GM18907 (cell line): Measurements from ENCODE around the gene ZC3H10.
"Not testable (repeated sequence)": the region's sequence is repeated elsewhere in the genome, so short reads cannot be mapped to it uniquely, and the experiment has no call there.

ENCODE experiments used
- ATAC-seq: cut with Tn5 transposase; IDR thresholded peaks from one replicate; pipeline ENCODE4 v1.9.1; 2021; ENCODE audit warnings: mild to moderate bottlenecking, moderate library complexity; ENCODE audit not compliant: unreplicated experiment

ZC3H10 gene

GRCh38 chr12:56101045-56101444 is 17.0 kb upstream of the ZC3H10 start:
- ATAC-seq = no peak

DNA sequence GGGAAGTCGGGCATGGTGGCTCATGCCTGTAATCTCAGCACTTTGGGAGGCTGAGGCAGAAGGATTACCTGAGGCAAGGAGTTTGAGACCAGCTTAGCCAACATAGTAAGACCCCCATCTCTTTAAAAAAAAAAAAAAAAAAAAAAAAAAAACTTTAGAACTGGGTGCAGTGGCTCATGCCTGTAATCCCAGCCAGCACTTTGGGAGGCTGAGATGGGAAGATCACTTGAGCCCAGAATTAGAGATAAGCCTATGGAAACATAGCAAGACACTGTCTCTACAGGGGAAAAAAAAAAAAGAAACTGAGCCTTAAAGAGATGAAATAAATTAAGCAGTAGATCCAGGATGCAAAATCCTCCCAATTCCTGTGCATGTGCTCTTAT is 15.4 kb upstream of the ZC3H10 start:
- no peak for ATAC-seq

DNA sequence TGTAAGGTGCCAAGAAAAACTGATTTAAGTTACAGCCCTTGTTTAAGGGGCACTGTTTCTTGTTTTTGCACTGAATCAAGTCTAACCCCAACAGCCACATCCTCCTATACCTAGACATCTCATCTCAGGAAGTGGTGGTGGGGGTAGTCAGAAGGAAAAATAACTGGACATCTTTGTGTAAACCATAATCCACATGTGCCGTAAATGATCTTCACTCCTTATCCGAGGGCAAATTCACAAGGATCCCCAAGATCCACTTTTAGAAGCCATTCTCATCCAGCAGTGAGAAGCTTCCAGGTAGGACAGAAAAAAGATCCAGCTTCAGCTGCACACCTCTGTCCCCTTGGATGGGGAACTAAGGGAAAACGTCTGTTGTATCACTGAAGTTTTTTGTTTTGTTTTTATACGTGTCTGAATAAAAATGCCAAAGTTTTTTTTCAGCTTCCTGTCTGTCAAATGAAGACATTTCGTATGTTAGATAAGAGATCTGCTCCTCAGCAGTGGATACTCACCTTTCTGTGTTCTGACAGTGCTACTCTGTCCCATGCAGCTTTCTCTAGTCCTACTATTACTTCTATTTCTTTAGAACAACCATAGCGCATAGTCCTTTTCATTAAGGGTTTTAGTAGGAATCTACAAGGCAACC is 14.9 kb upstream of the ZC3H10 start:
- no peak for ATAC-seq

- no peak for ATAC-seq
Observed at GRCh38 chr12:56103823-56104108, 14.3 kb upstream of the ZC3H10 start.

GRCh38 chr12:56104109-56104814 is 13.8 kb upstream of the ZC3H10 start, which contains the start of gene PA2G4:
PA2G4 (plus strand) TSS chr12:56104559; CDS start chr12:56104738, 179 bp downstream.
- ATAC-seq = peak; percentile 94

DNA sequence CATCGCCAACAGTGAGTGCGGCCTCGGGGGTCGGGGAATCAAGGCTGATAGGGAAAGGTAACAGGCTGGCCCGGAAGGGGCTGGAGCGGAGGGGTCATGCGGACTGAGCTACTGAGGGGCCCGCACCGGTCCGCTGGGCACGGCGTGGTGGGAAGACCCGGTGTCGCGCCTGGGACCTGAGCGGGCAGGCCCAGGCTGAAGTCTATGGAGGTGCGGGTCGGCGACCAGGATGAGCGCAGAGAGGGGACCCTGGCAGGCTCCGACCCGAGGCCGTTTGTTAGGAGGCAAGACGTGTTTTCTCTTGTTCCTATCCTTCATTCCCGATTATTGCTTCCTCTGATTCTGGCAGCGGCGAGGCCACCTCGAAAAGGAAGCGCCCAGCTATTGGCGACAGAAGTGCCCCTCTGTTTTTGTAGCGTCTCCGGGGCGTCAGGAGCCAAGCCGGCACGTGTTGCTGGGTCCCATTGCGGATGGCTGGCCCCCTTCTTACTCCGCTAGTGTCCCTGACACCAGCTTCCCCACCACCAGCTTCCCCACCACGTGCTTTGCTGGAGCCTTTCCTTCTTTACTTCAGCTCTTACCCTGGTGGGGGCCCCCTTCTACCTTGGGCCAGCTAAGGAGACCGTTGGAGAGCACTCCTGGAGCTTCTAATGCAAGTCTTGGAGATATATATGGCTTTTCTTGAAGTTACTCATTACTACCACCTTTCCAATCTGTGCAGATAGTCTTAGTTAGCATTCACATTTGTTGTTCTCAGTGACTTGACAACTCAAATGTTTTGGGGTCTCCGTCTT is 13.1 kb upstream of the ZC3H10 start:
- peak; percentile 27 for ATAC-seq

GRCh38 chr12:56105609-56105902 is 12.5 kb upstream of the ZC3H10 start:
- no peak for ATAC-seq

DNA sequence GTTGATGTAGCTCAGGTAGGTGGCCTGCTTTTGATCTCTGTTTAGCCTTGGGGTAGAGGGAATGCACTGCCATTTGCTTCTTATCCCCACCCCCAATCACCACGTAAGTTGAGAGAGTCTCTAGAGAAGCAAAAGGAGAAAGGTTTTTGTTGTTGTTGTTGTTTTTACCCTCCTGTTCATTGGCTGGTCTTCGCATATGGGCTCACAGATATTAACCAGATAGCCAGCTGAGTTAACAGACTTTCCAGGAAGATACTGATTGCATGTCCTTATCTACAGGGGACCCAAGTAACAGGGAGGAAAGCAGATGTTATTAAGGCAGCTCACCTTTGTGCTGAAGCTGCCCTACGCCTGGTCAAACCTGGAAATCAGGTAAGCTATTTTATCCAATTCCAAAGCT is 10.8 kb upstream of the ZC3H10 start:
- ATAC-seq = no peak

- no peak for ATAC-seq
Observed at GRCh38 chr12:56110571-56110970, 7.5 kb upstream of the ZC3H10 start.

DNA sequence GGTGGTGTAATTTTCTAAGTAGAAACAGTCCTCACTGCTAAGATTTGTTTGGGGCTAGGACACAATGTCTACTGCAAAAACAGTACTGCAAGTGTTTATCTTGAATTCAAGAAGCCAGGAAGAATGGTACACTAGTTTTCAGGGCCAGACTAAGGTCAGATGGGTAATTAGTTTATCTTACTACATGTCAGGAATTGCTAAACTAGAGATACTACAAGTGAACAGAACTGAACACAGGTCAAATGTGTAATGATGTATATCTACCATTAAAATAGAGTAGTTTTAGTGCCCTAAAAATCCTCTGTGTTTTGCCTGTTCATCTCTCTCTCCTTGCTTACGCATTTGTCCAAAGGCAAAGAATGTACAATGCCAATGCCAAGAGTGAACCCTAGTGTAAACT is 4.0 kb upstream of the ZC3H10 start:
- no peak for ATAC-seq

DNA sequence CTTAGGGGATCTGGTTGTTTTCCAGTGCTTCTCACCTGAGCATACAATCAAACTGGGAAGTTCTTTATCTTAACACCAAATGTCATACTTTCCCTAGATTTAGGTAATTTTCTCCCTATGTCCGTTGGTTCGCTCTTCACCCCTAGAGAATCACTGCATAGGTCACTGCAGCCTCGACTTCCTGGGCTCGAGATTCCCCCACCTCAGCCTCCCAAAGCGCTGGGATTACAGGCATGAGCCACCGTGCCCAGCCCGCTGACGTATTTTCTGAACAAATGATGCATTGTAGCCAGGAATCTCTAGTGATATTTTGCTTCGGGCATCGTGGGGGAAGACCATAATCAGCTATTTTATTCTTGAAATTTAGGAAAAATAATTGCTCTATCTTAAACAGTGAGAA is 2.7 kb upstream of the ZC3H10 start:
- no peak for ATAC-seq

DNA sequence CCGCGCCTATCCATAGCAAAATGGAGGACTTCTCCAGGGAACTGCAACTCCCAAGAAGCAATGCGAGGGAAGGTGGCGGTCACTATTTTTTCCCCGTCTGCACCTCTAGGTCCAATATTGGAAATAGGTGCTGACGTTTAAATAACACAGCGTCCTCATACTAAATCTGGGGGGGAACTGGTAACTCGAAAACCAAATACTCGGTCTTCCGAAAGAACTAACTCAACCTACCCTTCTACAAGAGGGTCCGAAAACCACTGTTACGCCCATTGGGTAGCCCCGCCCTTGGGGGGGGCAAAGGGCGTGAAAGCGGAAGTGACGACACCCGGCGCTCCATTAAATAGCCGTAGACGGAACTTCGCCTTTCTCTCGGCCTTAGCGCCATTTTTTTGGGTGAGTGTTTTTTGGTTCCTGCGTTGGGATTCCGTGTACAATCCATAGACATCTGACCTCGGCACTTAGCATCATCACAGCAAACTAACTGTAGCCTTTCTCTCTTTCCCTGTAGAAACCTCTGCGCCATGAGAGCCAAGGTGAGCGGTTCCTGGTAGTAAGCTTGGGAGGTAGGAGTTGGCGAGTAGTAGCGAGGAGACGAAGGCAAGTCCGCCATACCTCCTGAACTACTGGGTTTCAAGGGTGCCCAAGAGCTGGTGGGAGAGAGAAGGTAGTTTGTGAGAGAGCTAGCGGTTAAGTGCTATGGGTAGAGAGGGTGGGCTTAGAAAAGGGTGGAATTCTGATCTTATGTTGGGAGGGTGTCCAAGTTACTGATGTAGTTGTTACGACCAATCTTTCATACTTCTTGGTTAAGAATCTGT is 1.6 kb upstream of the ZC3H10 start, which contains the start of gene RPL41:
TSS of gene RPL41 (plus strand) at position 367 of the 815 bp plus-strand sequence.
- peak; percentile 56 for ATAC-seq

- not testable (repeated sequence) for ATAC-seq
Observed at GRCh38 chr12:56117082-56117706, 872 bp upstream of the ZC3H10 start.

GRCh38 chr12:56118688-56119357 is 757 bp downstream of the ZC3H10 start:
- ATAC-seq = peak; percentile 1

- ATAC-seq = no peak
Observed at GRCh38 chr12:56119361-56119796, 1.3 kb downstream of the ZC3H10 start.

GRCh38 chr12:56120158-56120846 is 2.2 kb downstream of the ZC3H10 start:
- ATAC-seq = no peak

GRCh38 chr12:56121204-56121870 is 3.3 kb downstream of the ZC3H10 start:
- no peak for ATAC-seq

GRCh38 chr12:56122637-56123036 is 4.6 kb downstream of the ZC3H10 start:
- no peak for ATAC-seq

GRCh38 chr12:56124133-56124532 is 6.1 kb downstream of the ZC3H10 start:
- no peak for ATAC-seq
